ENCODE results near the gene ACP5.
A peak's percentile ranks its signal among the peaks of the same experiment; 100 is the strongest.
"Not testable (repeated sequence)": the region's sequence is repeated elsewhere in the genome, so short reads cannot be mapped to it uniquely, and the experiment has no call there.

ACP5 gene

DNA sequence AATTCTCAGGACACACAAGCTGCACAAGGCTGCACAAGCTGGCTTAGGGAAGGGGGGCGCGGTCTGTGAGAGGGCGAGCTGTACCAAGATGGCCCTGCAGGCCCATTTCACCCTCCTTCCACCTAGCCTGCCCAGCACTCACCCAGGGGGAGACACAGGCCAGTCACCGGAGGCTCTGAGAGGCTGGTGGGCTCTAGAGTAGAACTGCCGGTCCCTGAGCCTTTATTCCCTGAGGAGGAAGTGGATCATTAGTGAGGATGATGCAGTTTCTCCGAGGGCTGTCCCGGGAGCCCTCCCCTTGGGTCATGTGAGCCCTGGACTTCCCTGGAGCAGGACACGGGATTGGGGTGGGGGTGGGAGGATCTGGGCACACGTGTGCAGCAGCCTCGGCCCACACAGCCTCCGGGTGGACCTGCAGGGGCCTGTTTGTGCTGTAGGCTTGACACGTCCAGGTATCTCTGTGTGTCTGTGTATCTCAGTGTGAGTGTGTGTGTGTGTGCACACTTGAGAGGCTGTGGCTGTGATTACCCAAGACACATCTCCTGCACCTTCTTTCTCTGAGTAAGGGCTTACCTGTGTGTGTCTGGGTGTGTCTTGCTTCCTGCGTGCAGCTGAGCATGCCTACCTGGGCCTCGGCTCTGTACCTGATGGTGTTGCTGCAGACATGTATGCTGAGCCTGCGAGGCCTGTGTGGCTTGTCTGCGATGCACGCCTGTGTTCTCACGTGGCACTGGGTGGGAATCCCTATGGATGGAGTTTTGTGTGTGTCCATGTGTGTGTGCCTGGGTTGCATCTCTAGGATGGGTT, at the start of gene ACP5:
ACP5 (minus strand) TSS at position 195 of the 807 bp plus-strand sequence. CDS start 328 bp downstream, outside the sequence.
- DNase-seq (ENCODE audit: low read depth, low spot score) = no peak

DNA sequence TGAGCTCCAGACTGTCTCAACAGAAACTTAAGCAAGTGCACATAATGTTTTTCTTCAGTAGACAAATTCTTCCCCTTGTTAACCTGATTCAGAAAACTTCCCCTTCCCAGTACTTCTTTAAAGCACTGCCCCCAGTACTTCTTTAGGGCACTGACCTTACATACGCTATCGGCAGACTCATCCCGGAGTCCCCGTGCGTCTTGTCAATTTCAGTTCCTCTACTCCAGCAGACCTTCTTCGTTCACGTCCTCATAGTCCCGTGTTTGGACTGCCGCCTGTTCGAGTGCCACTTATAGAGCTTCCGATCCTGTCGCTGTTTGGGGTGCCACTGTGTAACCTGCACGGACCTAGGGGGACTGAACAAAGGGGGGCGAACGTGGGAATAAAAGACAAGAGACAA, 48.8 kb upstream of the ACP5 start:
- no peak for DNase-seq (ENCODE audit: low read depth, low spot score)

DNA sequence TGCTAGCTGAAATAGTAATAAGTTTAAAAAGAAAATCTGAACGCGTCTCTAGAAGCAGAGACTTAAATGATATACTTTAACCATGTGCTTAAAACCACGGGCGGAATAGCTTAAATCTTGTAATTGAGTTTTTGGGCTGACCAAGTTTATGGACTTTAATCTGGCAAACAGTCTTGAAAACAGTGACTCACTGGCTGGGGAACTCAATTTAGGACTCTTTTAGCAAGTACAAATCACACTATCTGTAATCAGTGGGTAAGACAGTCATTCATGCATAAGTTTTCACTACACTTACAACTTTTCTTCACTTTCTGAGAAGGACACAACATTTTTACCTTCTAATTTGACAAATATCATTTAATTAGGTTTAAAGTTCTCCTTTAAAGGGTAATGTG, 46.6 kb upstream of the ACP5 start:
- DNase-seq (ENCODE audit: low read depth, low spot score) = no peak

DNA sequence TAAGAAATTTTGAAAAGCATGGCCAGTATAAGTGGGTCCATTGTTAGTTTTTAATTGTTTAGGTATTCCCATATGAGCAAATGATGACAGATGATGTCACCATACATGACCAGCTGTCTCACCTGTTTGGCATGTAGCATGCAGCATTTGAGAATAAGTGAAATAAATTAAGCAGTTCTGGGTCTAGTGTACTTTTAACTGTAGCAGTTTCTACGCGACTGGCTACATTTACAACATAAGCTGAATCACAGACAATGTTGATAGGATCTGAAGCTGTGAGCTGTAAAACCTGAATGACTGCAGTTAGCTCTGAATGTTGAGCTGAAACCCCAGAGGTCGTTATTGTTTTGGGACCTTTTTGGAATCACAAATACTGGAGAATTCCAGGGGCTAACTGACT, 45.0 kb upstream of the ACP5 start:
- not testable (repeated sequence) for DNase-seq (ENCODE audit: low read depth, low spot score)

DNA sequence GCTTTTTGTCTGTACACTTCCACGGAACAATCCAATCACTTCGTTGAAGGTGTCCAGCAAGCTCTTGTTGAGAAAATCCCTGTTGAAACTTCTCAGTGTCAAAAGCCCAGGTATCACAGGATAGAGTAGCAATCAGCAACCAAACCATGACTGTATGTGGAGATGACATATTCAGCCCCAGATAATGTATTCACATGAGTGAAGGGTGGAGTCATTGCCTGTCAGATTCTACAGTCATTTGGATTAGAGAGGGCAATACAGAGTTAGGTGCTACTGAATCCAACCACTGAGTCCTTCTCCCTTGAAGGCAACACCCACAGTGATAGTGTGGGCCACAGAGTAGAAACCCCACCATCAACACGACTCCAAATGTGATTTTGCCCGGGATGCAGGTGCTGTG, 43.1 kb upstream of the ACP5 start:
- no peak for DNase-seq (ENCODE audit: low read depth, low spot score)

DNA sequence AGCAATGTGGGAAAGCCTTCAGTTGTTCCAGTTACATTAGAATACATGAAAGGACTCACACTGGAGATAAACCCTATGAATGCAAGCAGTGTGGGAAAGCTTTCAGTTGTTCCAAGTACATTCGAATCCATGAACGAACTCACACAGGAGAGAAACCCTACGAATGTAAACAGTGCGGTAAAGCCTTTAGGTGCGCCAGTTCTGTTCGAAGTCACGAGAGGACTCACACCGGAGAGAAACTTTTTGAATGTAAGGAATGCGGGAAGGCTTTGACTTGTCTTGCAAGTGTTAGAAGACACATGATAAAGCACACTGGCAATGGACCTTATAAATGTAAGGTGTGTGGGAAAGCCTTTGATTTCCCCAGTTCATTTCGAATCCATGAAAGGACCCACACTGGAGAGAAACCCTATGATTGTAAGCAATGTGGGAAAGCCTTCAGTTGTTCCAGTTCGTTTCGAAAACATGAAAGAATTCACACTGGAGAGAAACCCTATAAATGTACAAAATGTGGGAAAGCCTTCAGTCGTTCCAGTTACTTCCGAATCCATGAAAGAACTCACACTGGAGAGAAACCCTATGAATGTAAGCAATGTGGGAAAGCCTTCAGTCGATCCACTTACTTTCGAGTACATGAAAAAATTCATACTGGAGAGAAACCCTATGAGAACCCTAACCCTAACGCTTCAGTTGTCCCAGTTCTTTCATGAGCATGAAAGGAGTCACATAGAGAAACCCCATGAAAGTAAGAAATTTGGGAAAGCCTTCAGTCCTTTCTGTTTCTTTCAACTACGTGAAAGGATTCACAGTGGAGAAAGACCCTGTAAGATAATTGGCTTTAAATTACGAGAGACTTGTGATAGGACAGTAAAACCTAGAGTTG, 40.0 kb upstream of the ACP5 start:
- DNase-seq (ENCODE audit: low read depth, low spot score) = no peak

DNA sequence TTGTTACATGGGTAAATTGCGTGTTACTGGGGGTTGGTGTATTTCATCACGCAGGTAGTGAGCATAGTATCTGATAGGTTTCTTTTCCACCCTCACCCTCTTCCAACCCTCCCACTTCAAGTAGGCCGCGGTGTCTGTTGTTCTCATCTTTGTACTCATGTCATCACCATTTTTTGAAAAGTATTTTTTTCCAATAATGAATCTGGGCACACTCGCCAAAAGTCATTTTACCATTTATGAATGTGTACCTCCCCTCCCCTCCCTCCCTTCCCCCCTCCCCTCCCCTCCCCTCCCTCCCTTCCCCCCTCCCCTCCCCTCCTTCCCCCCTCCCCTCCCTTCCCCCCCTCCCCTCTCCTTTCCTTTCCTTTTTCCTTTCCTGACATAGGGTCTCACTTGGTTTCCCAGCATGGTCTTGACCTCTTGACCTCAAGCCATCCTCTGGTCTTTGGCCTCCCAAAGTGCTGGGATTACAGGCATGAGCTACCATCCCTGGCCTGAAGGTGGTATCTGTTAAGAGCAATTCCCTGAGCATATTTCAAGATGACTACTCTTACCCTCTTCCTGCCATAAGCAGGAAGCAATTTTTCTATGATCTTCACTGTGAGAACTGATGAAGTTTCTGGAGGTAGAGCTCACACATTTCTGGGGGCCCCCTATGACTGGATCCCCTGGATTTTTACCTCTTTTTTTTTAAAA, 35.5 kb upstream of the ACP5 start:
- DNase-seq (ENCODE audit: low read depth, low spot score) = no peak

DNA sequence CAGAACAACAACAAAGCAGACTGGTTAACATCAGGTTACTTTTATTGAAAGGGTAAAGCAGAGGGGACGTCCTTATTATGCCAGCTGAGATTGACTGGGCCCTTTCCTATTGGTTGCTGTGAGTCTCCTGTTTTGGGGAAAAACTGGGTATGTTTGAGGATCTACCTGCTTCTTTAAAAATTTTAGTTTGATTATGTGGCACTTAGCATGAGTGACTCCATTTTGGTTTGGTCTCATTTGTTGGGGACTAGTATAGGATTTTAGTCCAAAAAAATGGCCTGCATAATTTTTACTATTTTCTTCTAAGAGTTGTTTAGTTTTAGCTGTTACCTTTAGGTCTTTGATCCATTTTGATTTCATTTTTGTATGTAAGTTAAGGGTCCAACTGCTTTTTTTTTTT, 34.3 kb upstream of the ACP5 start:
- DNase-seq (ENCODE audit: low read depth, low spot score) = no peak

DNA sequence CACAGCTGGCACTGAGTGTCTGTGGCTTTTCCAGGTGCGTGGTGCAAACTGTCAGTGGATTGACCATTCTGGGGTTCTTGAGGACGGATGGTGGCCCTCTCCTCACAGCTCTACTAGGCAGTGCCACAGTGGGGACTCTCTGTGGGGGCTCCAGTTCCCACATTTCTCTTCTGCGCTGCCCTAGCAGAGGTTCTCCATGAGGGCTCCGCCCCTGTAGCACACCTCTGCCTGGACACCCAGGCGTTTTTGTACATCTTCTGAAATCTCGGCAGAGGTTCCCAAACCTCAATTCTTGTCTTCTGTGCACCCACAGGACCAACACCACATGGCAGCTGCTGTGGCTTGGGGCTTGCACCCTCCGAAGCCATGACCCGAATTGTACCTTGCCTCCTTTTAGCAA, 29.0 kb upstream of the ACP5 start:
- no peak for DNase-seq (ENCODE audit: low read depth, low spot score)

DNA sequence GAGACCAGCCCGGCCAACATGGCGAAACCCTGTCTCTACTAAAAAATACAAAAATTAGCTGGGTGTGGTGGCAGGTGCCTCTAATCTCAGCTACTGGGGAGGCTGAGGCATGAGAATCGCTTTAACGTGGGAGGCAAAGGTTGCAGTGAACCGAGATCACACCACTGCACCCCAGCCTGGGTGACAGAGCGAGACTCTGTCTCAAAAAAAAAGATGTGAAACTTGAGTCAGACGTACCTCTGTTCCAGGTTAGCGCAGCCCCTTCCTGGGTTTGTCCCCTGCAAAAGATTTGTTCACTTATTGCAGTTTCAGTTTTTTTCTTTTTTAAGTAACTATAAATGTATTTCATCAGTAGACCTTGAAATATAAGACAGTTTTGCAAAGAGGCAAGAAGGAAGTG, 22.3 kb upstream of the ACP5 start:
- not testable (repeated sequence) for DNase-seq (ENCODE audit: low read depth, low spot score)

DNA sequence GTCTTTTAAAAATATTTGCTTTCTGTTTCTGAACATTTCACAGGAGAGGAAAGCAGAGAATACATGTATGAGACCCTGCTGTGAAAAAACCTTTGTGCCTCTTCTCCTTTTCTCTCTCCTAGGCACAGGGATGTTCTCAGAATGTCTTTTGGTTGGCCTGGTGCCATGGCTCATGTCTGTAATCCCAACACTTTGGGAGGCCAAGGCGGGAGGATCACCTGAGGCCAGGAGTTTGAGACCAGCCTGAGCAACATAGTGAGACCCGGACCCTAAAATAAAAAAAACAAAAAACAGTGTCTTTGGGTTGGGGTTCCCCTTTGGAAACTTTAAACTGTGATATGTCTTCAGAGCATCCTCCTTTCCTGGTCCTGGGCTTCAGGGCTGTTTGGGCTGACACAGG, 21.3 kb upstream of the ACP5 start:
- no peak for DNase-seq (ENCODE audit: low read depth, low spot score)

DNA sequence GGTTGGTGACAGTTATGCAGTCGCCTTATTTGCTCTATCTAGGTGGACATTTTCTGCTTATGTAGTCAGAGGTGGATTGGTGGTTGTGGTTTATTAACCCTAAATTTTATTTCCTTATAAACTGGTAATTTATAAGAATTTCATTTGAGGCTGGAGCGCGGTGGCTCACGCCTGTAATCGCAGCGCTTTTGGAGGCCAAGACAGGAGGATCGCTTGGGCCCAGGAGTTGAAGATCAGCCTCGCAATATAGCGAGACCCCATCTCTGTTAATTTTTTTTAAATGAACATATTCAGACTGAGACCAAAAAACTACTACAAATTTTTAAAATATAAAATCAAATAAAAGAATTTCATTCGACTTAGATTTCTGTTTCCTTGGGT, 20.6 kb upstream of the ACP5 start:
- DNase-seq (ENCODE audit: low read depth, low spot score) = no peak

DNA sequence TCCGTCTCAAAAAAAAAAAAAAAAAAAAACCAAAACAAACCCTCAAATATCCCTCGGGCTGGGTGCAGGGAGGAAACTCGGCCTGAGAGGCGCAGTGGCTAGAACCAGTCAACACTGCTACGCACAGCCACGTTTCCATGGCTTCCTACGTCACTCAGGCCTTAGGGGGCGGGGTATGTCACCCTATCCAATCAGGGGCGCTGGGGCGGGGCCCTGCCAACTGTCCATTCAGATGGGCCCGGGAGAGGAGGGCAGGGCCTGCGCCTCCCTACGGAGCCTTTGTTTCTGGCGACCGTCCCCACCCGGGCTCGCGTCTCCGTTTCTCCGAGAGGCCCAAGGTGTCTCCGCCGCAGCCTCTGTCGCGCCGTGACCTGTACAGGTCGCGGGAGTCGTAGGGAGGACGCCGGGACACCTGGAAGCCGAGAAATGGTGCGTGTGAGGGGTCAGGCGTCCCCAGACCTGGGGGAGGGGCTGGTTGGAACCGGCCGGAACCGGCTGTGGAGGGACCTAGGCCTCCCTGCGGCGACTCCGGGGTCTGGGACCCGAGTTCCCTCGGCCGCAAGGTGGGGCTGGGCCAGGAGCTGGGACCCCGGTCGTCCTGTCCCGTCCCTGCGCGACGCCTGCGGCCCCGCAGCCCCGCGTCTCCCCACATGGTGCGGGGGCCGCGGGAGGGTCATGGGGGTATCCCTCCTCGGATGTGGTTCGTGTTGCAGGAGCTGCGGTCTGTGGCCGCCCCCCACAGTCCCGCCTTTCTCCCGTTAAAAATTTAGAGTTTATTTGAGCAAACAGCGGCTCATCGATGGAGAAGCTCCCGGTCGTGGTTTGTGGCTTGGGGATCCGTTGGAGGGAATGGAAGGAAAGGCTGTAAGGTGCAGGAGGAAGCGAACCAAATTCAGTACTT, 20.0 kb upstream of the ACP5 start, which contains the start of gene ZNF627:
ZNF627 (plus strand) TSS at position 282 of the 901 bp plus-strand sequence; CDS start at position 427, 145 bp downstream.
- peak; percentile 99 for DNase-seq (ENCODE audit: low read depth, low spot score)

DNA sequence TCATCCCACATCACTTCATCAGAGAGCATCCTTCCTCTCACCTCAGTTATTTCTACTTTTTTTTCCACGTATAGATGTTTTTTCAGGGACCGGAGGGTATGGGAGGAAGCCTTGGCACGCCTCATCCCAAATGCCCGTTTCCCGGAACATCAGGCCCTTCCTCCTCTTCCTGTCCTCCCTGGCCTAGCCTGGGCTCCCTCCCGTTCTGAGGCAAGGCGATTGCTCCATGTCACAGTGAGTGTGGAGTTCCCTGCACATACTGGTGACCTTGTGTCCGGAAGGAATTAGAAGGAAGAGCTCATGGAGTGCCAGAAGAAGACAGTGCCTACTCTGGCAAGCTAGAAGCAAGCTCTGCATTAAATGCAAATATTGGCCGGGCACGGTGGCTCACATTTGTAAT, 18.7 kb upstream of the ACP5 start:
- DNase-seq (ENCODE audit: low read depth, low spot score) = no peak

DNA sequence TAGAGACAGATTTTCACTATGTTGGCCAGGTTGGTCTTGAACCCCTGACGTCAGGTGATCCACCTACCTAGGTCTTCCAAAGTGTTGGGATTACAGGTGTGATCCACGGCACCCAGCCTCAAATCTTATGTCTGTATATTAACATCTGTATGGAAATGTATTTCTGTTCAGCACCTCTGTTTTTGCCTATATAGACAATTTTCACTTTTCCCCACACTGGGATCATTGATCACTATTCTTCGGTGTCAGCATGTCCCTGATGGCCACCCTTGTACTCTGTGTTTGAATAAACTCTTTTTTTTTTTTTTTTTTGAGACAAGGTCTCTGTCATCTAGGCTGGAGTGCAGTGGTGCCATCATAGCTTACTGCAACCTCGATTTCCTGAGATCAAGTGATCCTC, 16.6 kb upstream of the ACP5 start:
- DNase-seq (ENCODE audit: low read depth, low spot score) = no peak

DNA sequence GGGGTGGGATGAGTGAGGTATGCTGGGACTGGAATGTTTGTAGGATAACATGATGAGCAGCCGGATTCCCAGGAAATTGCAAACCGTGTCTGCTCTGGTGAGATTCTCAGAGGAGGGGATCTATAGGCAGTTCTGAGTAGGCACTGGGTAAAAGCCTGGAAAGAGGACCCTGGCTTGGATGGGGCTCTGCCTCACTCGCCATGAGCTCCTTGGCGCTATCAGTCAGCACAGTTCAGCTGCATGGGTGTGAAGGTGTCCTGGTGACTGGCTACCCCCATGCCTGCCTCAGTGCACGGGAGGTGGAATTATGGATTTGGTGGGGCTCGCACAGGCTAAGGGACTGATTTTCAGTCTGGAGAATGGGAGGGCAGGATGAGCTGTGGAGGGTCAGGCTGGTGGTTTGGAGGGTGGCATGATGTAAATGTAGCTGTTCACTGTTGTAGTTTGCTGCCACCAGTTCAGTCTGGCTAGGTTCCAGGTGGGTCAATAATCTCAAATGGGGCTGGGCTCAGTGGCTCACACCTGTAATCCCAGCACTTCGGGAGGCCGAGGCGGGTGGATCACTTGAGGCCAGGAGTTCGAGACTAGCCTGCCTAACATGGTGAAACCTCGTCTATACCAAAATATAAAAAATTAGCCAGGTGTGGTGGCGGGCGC, 10.7 kb upstream of the ACP5 start:
- DNase-seq (ENCODE audit: low read depth, low spot score) = no peak

DNA sequence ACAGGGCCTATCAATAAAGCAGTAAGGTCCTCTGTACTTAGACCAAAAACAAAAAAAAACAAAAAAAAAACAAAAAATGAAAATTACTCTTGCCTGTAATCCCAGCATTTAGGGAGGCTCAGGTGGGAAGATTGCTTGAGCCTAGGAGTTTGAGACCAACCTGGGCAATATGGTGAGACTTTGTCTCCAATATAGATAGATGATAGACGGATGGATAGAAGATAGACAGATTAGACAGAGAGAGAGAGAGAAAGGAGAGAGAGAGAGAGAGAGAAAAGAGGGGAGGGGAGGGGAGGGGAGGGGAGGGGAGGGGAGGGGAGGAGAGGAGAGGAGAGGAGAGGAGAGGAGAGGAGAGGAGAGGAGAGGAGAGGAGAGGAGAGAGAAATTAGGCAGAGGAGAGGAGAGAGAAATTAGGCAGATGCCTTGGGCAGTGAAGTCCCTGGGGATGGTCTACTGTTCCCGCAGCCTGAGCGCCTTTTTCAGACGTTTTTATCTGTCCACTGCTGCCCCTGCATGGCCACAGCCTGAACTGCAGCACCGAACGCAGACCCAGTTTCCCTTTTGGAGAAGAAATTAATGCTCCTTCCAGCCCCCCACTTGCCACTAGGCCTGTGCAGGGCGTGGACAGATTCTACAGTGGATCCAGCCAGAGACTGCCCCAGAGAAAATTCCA, 10.0 kb upstream of the ACP5 start:
- peak; percentile 95 for DNase-seq (ENCODE audit: low read depth, low spot score)

DNA sequence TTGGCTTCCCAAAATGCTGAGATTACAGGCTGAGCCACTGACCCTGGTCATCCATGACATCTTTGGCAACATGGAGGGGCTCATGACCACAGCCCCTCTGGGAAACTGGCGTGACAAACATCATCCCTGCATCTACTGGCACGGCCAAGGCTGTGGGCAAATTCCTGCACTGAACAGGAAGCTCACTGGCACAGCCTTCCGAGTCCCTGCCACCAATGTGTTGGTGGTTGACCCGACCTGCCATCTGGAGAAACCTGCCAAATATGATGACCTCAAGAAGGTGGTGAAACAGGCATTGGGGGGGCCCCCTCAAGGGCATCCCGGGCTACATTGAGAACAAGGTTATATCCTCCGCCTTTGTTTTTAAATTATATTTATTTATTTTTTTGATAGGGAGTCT, 8.9 kb upstream of the ACP5 start:
- no peak for DNase-seq (ENCODE audit: low read depth, low spot score)

DNA sequence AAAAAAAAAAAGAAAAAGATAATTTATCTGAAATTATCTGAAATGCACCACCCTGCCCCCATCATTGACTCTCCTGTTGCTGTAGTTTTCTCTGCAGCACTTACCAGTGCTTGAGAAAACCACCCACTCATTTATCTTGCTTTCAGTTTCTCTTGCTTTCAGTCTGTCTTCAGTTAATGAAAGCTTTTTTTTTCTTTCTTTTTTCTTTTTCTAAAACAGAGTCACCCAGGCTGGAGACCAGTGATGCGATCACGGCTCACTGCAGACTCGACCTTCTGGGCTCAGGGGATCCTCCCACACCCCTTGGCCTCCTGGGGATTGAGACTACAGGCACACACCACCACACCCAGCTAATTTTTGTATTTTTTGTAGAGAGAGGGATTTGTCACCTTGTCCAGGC, 4.3 kb upstream of the ACP5 start:
- no peak for DNase-seq (ENCODE audit: low read depth, low spot score)

DNA sequence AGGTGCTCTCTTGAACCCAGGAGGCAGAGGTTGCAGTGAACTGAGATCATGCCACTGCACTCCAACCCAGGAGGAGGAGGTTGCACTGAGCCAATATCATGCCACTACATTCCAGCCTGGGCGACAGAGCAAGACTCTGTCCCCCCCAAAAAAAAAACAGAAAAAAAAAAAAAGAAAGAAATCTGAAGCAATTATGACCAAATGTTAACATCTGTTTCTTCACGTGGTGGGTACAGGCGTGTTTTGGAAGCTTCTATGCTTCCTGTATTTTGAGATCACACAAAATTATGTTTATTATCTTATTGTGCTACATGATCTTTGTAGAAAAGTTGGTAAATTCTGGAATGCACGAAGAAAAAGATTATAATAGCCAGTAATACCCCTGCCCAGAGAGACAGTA, 2.7 kb upstream of the ACP5 start:
- no peak for DNase-seq (ENCODE audit: low read depth, low spot score)
